NCI-H446 (cell line): ENCODE data around the gene STPG4.

Experiments
- DNase-seq, 2 experiments: peaks; one replicate each; lab custom pipeline; 2025; lab: John Stamatoyannopoulos, UW

Gene STPG4

GRCh38 chr2:47054036-47054555 is 101.0 kb downstream of the STPG4 start:
- no peak for DNase-seq

DNA sequence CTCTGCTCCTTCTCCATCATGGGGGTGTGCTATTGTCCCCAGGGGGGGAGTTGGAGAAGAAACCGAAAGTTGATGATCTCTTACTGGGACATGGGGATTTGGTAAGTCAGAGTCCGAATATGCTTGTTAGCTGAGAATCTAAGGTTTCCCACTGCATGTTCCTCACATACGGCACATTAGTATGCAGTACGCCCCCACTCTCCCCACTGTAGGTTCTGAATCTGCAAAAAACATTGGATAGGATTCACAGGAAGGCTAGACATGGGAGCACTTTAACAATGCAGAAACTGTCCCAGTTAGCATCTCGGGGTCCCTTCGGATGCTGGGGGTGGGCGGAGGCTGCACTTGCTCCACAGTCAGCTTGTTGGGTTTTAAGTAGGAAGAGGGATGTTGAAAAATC is 102.3 kb downstream of the STPG4 start:
- no peak for DNase-seq

DNA sequence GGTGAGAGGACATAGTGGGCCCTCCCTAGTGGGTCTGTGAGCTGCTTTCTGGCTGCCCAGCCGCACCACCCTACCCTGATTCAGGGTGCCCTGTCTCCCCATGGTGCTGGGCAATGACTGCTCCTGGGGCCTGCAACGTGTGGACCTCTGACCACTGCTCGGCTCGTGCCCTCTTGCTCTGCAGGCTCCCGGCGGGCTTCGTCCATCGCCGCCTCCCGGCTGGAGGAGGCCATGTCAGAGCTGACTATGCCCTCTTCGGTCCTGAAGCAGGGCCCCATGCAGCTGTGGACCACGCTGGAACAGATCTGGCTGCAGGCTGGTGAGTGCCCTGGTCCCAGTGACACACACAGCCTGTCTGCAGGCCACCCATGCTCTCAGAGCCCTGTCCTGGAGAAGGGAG is 103.5 kb downstream of the STPG4 start:
- DNase-seq, result no peak

- DNase-seq, result no peak
Observed at GRCh38 chr2:47050762-47051161, 104.3 kb downstream of the STPG4 start.

GRCh38 chr2:47050021-47050760 is 104.9 kb downstream of the STPG4 start:
- no peak for DNase-seq

DNA sequence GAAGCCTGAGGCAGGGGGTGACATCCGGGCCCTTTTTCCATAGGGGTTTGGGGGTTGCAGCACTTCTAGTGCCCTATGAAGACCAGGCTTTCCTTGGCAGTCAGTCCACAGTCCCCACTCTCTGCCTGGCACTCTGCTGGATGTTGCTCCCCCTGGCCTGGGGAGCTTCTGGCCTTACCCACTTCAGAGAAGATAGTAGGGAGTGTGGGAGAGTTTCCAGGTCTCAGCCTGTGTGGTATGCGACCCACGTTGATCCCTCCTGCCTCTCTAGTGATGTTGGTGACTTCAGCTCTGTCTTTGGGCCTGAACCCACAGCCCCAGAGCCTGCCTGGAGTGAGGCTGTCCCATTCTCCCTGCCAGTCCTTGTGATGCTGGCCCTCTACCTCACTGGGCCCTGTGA is 105.6 kb downstream of the STPG4 start:
- no peak for DNase-seq

DNA sequence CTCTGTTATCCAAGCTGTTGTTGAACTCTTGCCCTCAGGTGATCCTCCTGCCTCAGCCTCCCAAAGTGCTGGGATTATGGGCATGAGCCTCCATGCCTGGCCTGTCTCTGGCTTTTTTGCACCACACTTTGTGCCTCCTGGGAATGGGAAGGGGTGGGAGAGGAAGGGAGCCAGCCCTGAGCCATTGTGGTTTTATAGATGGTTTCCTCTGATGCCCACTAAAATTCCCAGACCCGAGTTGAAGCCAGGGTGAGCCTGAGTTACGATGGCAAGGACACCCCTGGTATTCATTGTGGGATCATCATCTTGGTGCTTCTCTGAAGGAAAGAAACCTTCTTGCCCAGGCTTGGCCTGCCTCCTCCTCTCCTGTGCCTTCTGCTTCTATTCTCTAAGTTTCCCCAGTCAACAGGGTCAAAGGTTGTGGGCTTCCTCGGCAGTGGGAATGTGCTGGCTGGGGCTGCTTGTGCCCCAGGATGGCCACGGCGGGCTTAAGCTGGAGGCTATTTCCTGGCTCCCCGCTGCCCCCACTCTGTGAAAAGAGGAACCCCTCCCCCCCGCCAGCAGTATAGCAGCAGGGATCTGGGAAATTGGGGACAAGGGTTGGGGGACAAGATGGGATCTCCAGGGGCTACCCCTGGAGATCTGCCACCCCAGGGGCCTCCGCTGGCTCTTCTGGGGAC is 106.2 kb downstream of the STPG4 start:
- DNase-seq, result no peak

DNA sequence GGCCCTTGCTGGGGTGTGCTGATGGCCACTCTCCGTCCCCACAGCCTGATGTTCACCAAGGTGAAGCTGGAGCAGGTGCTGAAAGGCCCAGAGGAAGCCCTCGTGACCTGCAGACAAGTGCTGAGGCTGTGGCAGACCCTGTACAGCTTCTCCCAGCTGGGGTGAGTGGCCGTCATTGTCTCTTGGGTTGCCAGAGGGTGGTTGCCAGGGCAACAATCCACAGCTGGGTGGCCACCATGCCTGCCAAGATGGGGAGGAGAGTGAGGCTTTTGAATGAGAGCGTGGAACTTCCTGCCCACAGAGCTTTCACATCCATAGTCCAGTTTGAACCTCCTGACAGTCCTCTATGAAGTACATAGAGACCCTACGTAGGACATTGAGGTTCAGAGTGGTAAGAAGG is 108.8 kb downstream of the STPG4 start:
- no peak for DNase-seq

DNA sequence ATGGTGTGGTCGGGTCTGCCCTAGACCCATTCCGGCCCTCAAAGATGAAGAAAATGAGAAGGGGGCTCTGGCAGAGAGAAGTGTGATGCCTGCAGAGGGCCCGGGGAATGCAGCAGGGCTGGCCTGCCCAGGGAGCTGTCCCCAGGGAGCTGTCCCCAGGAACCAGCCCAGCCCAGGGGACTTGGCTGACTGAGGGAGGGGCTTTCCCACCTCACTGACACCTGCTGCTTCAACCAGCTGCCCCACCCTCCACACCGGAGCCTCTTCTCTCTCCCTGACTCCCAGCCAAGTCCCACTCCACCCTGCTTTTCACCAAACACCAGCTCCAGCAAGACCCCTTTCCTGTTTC is 111.2 kb downstream of the STPG4 start:
- DNase-seq, result no peak

GRCh38 chr2:47043142-47043890 is 111.8 kb downstream of the STPG4 start:
- DNase-seq, result peak in 1 of 2 experiments; percentile 10

DNA sequence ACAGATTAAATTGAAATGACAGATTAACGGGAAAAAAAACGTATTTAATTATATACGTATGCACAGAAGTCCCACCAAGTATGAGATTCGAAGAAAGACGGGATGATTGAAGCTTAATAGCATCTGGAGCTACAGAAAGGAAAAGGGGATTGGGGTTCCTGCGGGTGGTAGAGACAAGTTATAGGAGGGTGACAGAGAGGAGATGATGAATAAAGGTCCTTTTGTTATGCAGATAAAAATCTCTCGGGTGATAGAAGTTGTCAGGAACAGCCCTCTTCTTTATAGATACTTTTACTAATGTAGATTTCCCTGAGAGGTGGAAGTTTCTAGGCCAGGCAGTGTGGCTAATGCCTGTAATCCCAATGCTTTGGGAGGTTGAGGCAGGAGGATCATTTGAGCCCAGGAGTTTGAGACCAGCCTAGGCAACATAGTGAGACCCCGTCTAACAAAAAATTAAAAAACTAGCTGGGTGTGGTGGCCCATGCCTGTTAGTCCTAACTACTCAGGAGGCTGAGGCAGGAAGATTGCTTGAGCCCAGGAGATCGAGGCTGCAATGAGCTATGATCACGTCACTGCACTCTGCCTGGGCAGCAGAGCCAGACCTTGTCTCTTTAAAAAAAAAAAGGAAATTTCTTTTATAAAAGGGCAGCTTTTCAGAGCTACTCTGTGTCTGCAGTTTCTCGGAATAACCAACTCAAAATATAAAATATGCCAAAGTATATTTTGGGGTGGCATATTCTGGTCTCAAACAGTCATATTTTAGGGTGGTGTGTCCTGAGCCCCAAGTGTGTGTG is 113.0 kb downstream of the STPG4 start:
- DNase-seq, result no peak

GRCh38 chr2:47041063-47041462 is 114.0 kb downstream of the STPG4 start:
- DNase-seq, result no peak

- DNase-seq, result no peak
Observed at GRCh38 chr2:47040651-47041050, 114.5 kb downstream of the STPG4 start.

DNA sequence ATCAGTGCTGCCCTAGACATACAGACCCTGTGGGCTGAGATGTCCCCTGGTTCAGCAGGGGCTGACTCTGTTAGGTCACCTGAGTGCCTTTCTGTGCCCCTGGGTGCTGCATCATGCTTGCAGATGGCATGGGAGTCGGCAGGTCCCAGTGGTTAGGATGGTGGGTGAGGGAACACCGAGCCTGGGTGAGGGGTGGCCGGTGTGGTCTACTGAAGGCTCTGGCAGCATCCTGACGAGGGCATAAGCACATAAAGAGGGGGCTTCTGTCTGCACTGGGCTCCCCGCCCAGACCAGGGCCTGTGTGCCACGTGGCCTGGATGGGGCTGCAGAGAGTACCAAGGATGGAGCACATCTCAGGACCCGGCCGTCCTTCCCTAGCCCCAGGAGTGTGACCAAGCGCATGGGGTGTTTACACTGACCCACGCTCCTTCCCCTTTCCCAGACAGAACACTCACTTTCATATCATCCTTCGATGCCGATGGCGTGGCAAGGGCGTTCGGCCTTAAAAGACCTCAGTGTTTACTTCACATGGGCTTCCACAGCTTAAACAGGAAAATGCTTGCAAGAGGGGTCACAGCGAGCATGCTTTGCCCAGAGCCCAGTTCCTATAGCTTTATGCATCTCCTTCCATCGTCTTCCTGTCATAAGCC is 115.1 kb downstream of the STPG4 start:
- no peak for DNase-seq

DNA sequence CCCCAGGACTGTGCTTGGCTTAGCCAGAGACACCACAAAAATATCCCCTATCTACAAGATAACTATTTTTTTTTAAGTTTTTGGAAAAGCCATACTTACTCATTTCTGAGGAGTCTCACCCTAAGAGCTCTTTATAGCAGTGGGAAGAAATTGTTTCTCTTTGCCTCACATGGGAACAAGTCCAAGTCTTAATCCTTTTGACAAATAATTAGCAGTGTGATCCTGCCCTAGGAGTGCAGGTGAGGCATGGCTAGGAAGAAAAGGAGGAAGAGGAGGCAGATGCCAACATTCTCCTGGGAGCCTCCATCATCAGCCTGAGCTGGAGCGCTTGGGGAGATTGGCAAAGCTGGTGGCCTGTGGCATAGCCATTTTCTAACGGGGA is 115.6 kb downstream of the STPG4 start:
- DNase-seq, result no peak

GRCh38 chr2:47038656-47039488 is 116.2 kb downstream of the STPG4 start:
- DNase-seq, result no peak

GRCh38 chr2:47037678-47038077 is 117.4 kb downstream of the STPG4 start:
- no peak for DNase-seq
